ENCODE results near the gene ERI3.

GRCh38 chr1:44236490-44237272, 118.4 kb downstream of the ERI3 start:
- no peak for TF ChIP-seq CTCF (IDR thresholded peaks at IDR 0.05)
- TF ChIP-seq POLR2A (IDR thresholded peaks at IDR 0.05) = no peak
